Measurements from ENCODE around the gene ANO7. TPM values are rescaled to one million over a fixed set of nuclear protein-coding genes. Genes with fewer than 3 reads are reported as not detected.

Gene ANO7
- total and polyA plus RNA-seq, 2 of the 13 experiments (the other 11 are each of a cell fraction or from before 2014, with no cell fraction given), result 4.1 to 4.9 TPM

GRCh38 chr2:241228860-241229516, 40.5 kb downstream of the ANO7 start (continued):
- TF ChIP-seq, protein P1, sequence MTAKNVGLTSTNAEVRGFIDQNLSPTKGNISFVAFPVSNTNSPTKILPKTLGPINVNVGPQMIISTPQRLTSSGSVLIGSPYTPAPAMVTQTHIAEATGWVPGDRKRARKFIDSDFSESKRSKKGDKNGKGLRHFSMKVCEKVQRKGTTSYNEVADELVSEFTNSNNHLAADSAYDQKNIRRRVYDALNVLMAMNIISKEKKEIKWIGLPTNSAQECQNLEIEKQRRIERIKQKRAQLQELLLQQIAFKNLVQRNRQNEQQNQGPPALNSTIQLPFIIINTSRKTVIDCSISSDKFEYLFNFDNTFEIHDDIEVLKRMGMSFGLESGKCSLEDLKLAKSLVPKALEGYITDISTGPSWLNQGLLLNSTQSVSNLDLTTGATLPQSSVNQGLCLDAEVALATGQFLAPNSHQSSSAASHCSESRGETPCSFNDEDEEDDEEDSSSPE (CRISPR knock-in tag; IDR thresholded peaks at IDR 0.05), result no peak
- peak; percentile 31; the same call in 1 of the 2 replicates for TF ChIP-seq KMT2A (CRISPR knock-in tag; IDR thresholded peaks at IDR 0.05)
- no peak for TF ChIP-seq ZC3H4 (CRISPR knock-in tag; IDR thresholded peaks at IDR 0.05; ENCODE audit: borderline replicate concordance)
- no peak for TF ChIP-seq ZNF382 (CRISPR knock-in tag; IDR thresholded peaks at IDR 0.05; ENCODE audit: borderline replicate concordance)
- TF ChIP-seq ESRRA (CRISPR knock-in tag; IDR thresholded peaks at IDR 0.05; ENCODE audit: low read depth), result no peak
- no peak for TF ChIP-seq EHMT2 (IDR thresholded peaks at IDR 0.05; ENCODE audit: borderline replicate concordance, low read depth, low read length)
- TF ChIP-seq TCF7L2 (IDR thresholded peaks at IDR 0.05; ENCODE audit: low read depth, low read length), result no peak
- TF ChIP-seq, protein P2, sequence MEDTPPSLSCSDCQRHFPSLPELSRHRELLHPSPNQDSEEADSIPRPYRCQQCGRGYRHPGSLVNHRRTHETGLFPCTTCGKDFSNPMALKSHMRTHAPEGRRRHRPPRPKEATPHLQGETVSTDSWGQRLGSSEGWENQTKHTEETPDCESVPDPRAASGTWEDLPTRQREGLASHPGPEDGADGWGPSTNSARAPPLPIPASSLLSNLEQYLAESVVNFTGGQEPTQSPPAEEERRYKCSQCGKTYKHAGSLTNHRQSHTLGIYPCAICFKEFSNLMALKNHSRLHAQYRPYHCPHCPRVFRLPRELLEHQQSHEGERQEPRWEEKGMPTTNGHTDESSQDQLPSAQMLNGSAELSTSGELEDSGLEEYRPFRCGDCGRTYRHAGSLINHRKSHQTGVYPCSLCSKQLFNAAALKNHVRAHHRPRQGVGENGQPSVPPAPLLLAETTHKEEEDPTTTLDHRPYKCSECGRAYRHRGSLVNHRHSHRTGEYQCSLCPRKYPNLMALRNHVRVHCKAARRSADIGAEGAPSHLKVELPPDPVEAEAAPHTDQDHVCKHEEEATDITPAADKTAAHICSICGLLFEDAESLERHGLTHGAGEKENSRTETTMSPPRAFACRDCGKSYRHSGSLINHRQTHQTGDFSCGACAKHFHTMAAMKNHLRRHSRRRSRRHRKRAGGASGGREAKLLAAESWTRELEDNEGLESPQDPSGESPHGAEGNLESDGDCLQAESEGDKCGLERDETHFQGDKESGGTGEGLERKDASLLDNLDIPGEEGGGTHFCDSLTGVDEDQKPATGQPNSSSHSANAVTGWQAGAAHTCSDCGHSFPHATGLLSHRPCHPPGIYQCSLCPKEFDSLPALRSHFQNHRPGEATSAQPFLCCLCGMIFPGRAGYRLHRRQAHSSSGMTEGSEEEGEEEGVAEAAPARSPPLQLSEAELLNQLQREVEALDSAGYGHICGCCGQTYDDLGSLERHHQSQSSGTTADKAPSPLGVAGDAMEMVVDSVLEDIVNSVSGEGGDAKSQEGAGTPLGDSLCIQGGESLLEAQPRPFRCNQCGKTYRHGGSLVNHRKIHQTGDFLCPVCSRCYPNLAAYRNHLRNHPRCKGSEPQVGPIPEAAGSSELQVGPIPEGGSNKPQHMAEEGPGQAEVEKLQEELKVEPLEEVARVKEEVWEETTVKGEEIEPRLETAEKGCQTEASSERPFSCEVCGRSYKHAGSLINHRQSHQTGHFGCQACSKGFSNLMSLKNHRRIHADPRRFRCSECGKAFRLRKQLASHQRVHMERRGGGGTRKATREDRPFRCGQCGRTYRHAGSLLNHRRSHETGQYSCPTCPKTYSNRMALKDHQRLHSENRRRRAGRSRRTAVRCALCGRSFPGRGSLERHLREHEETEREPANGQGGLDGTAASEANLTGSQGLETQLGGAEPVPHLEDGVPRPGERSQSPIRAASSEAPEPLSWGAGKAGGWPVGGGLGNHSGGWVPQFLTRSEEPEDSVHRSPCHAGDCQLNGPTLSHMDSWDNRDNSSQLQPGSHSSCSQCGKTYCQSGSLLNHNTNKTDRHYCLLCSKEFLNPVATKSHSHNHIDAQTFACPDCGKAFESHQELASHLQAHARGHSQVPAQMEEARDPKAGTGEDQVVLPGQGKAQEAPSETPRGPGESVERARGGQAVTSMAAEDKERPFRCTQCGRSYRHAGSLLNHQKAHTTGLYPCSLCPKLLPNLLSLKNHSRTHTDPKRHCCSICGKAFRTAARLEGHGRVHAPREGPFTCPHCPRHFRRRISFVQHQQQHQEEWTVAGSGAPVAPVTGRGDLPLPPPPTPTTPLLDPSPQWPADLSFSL (CRISPR knock-in tag; IDR thresholded peaks at IDR 0.05), result no peak
- no peak for TF ChIP-seq SCMH1 (CRISPR knock-in tag; IDR thresholded peaks at IDR 0.05; ENCODE audit: borderline replicate concordance)
- no peak for TF ChIP-seq NFRKB (IDR thresholded peaks at IDR 0.05)
- no peak for TF ChIP-seq SALL2 (CRISPR knock-in tag; IDR thresholded peaks at IDR 0.05)
- TF ChIP-seq TBX2 (CRISPR knock-in tag; IDR thresholded peaks at IDR 0.05; ENCODE audit: borderline replicate concordance), result peak; percentile 46; the same call in 1 of the 2 replicates
- no peak for TF ChIP-seq ZFP36L2 (CRISPR knock-in tag; IDR thresholded peaks at IDR 0.05)
- TF ChIP-seq ZFP91 (CRISPR knock-in tag; IDR thresholded peaks at IDR 0.05; ENCODE audit: borderline replicate concordance), result peak; percentile 27; the same call in 1 of the 2 replicates
- TF ChIP-seq, protein P3, sequence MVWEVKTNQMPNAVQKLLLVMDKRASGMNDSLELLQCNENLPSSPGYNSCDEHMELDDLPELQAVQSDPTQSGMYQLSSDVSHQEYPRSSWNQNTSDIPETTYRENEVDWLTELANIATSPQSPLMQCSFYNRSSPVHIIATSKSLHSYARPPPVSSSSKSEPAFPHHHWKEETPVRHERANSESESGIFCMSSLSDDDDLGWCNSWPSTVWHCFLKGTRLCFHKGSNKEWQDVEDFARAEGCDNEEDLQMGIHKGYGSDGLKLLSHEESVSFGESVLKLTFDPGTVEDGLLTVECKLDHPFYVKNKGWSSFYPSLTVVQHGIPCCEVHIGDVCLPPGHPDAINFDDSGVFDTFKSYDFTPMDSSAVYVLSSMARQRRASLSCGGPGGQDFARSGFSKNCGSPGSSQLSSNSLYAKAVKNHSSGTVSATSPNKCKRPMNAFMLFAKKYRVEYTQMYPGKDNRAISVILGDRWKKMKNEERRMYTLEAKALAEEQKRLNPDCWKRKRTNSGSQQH (CRISPR knock-in tag; IDR thresholded peaks at IDR 0.05; ENCODE audit: low read depth), result no peak
